ENCODE measurements around the gene SMIM41.

DNA sequence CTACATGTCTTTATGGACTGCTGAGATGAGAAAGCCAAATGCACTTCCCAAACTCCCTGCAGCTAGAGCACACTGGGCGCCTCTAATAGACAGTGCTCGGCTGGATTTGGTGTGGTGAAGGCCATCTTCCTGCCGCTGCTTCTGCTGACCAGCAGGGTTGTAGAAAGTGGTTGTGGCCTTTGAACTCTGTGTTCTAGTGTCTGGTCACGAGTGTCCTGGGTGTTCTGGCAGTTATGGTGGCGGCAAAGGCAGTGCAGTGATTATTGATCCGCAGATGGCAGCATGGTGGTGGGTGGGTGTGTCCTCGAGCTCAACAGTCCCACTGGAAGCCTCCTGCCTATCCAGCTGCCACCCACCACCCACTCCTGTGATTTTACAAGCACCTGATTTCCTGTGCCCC is 43.4 kb downstream of the SMIM41 start:
- TF ChIP-seq, protein P1, sequence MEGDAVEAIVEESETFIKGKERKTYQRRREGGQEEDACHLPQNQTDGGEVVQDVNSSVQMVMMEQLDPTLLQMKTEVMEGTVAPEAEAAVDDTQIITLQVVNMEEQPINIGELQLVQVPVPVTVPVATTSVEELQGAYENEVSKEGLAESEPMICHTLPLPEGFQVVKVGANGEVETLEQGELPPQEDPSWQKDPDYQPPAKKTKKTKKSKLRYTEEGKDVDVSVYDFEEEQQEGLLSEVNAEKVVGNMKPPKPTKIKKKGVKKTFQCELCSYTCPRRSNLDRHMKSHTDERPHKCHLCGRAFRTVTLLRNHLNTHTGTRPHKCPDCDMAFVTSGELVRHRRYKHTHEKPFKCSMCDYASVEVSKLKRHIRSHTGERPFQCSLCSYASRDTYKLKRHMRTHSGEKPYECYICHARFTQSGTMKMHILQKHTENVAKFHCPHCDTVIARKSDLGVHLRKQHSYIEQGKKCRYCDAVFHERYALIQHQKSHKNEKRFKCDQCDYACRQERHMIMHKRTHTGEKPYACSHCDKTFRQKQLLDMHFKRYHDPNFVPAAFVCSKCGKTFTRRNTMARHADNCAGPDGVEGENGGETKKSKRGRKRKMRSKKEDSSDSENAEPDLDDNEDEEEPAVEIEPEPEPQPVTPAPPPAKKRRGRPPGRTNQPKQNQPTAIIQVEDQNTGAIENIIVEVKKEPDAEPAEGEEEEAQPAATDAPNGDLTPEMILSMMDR (conservative IDR thresholded peaks at IDR 0.05; ENCODE audit: low read length), result no peak
- no peak for TF ChIP-seq EZH2phosphoT487 (IDR thresholded peaks at IDR 0.05; ENCODE audit: borderline replicate concordance, low read depth, low read length)
